H7 (cell line): ENCODE data around the gene CHRNA10. TPM values are rescaled to one million over a fixed set of nuclear protein-coding genes. Genes with fewer than 3 reads are reported as not detected.
"Not testable (repeated sequence)": the region's sequence is repeated elsewhere in the genome, so short reads cannot be mapped to it uniquely, and the experiment has no call there.

Experiments
- DNase-seq: peaks from one replicate; pipeline ENCODE4 v3.0.0; 2012
- H3K27me3 ChIP-seq: 2 replicates; pipeline ENCODE4 v1.6.0; 2011; ENCODE audit warnings: mild to moderate bottlenecking, low read length; ENCODE audit not compliant: control insufficient read depth, insufficient read depth
- H3K36me3 ChIP-seq: replicated peaks from 2 replicates; pipeline ENCODE4 v1.5.1; 2011; ENCODE audit warnings: low read length; ENCODE audit not compliant: control insufficient read depth, insufficient read depth
- H3K4me3 ChIP-seq: 2 replicates; pipeline ENCODE4 v1.5.1; 2011; ENCODE audit warnings: low read depth, mild to moderate bottlenecking, control low read depth, low read length, moderate library complexity; ENCODE audit not compliant: insufficient read depth
- total RNA-seq: library from RNA; depleted of rRNA; stranded (reverse); fragments of >200 nt; shearing (Covaris generic); gene quantifications from 2 replicates; pipeline ENCODE4 v1.2.3, GENCODE V29; 2014

CHRNA10 gene
- total RNA-seq, 1 experiment from 2014 or later, result 0.66 TPM

- H3K4me3 ChIP-seq, DNase-seq, H3K36me3 ChIP-seq, H3K27me3 ChIP-seq: not testable (repeated sequence)
Measured at GRCh38 chr11:3652514-3652913, 18.7 kb downstream of the CHRNA10 start.

GRCh38 chr11:3649374-3649773 is 21.8 kb downstream of the CHRNA10 start:
- H3K4me3 ChIP-seq, H3K36me3 ChIP-seq, H3K27me3 ChIP-seq, DNase-seq: not testable (repeated sequence)

- not testable (repeated sequence) for H3K4me3 ChIP-seq, DNase-seq, H3K36me3 ChIP-seq, H3K27me3 ChIP-seq
Measured at GRCh38 chr11:3648843-3649242, 22.3 kb downstream of the CHRNA10 start.

GRCh38 chr11:3645552-3645951 is 25.6 kb downstream of the CHRNA10 start:
- Histone ChIP-seq H3K36me3 (no peaks in the 10 kb centered on the region), H3K4me3 (no peak overlapping the region), H3K27me3 (peaks cover 7% of the 10 kb centered on the region)
- DNase-seq, result no peak

GRCh38 chr11:3644817-3645235 is 26.4 kb downstream of the CHRNA10 start, which contains the start of gene ART1:
TSS of gene ART1 (plus strand) at chr11:3645128. CDS start at chr11:3659214, 14,086 bp downstream.
- Histone ChIP-seq H3K27me3 (peaks cover 7% of the 10 kb centered on the region), H3K4me3 (no peak within 1 kb of the TSS), H3K36me3 (no peaks in the 10 kb centered on the region)
- no peak for DNase-seq

- DNase-seq, H3K36me3 ChIP-seq, H3K27me3 ChIP-seq: not testable (repeated sequence)
- peak overlapping the region; percentile 59 for H3K4me3 ChIP-seq
Measured at GRCh38 chr11:3643102-3643546, 28.1 kb downstream of the CHRNA10 start.

- no peaks in the 10 kb centered on the region for H3K36me3 ChIP-seq
- peak; percentile 99 for DNase-seq
- H3K27me3 ChIP-seq, result peaks cover 7% of the 10 kb centered on the region
- H3K4me3 ChIP-seq, result peak overlapping the region; percentile 59
Measured at GRCh38 chr11:3642071-3642951, 28.9 kb downstream of the CHRNA10 start.

- Histone ChIP-seq H3K36me3 (no peaks in the 10 kb centered on the region), H3K4me3 (peak within 1 kb of the TSS; percentile 59), H3K27me3 (peaks cover 7% of the 10 kb centered on the region)
- DNase-seq, result no peak
Measured at GRCh38 chr11:3641701-3642070, 29.5 kb downstream of the CHRNA10 start, which contains the start of gene ART5. TSS of gene ART5 (minus strand) at chr11:3641992. CDS start at chr11:3641862, 130 bp downstream.

- Histone ChIP-seq H3K4me3 (peak overlapping the region; percentile 45; the same call in 1 of the 2 replicates), H3K27me3 (peaks cover 7% of the 10 kb centered on the region), H3K36me3 (no peaks in the 10 kb centered on the region)
- DNase-seq, result peak; percentile 57
Measured at GRCh38 chr11:3641191-3641590, 30.0 kb downstream of the CHRNA10 start.

GRCh38 chr11:3639841-3640240 is 31.3 kb downstream of the CHRNA10 start:
- no peak overlapping the region for H3K4me3 ChIP-seq
- peaks cover 7% of the 10 kb centered on the region for H3K27me3 ChIP-seq
- H3K36me3 ChIP-seq, result no peaks in the 10 kb centered on the region
- no peak for DNase-seq

- peaks cover 7% of the 10 kb centered on the region for H3K27me3 ChIP-seq
- no peak for DNase-seq
- no peak overlapping the region for H3K4me3 ChIP-seq
- no peaks in the 10 kb centered on the region for H3K36me3 ChIP-seq
Measured at GRCh38 chr11:3638513-3638912, 32.7 kb downstream of the CHRNA10 start.

- Histone ChIP-seq H3K4me3 (no peak overlapping the region), H3K27me3 (peaks cover 7% of the 10 kb centered on the region), H3K36me3 (no peaks in the 10 kb centered on the region)
- no peak for DNase-seq
Measured at GRCh38 chr11:3637201-3637600, 34.0 kb downstream of the CHRNA10 start.

GRCh38 chr11:3635641-3636375 is 35.4 kb downstream of the CHRNA10 start:
- no peaks in the 10 kb centered on the region; the same call in 1 of the 2 replicates for H3K27me3 ChIP-seq
- H3K4me3 ChIP-seq, result no peak overlapping the region
- peak; percentile 16 for DNase-seq
- no peaks in the 10 kb centered on the region for H3K36me3 ChIP-seq

GRCh38 chr11:3632070-3632660 is 39.0 kb downstream of the CHRNA10 start:
- Histone ChIP-seq H3K4me3 (no peak overlapping the region), H3K27me3 (no peaks in the 10 kb centered on the region), H3K36me3 (no peaks in the 10 kb centered on the region)
- DNase-seq, result no peak
